ENCODE measurements around the gene PALD1.
A peak's percentile ranks its signal among the peaks of the same experiment; 100 is the strongest.

The PALD1 gene

DNA sequence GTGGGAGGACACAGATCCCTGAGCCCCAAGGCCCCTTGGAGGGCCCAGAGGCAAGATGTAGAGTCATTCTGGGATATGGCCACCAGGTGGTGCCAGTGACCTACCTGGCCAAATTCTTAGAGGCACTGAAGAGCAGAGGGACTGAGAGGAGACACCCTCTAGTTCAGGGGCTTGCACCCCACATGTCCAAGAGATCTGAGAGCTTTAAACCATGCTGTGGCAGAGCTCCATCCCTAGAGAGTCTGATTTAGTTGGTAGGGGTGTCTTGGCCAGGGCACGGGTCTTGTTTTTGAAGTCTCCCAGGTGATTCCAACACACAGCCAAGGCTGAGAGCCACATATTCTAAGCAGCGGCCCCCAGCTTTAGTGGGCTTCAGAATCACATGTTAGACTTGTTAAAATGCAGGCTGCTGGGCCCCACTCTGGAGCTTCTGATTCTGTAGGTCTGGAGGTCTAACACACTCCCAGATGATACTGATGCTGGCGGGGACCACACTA is 71.4 kb downstream of the PALD1 start:
- peak; percentile 48 for DNase-seq (ENCODE audit: insufficient read length, low spot score)
- no peak for FAIRE-seq
- TF ChIP-seq, protein P1, sequence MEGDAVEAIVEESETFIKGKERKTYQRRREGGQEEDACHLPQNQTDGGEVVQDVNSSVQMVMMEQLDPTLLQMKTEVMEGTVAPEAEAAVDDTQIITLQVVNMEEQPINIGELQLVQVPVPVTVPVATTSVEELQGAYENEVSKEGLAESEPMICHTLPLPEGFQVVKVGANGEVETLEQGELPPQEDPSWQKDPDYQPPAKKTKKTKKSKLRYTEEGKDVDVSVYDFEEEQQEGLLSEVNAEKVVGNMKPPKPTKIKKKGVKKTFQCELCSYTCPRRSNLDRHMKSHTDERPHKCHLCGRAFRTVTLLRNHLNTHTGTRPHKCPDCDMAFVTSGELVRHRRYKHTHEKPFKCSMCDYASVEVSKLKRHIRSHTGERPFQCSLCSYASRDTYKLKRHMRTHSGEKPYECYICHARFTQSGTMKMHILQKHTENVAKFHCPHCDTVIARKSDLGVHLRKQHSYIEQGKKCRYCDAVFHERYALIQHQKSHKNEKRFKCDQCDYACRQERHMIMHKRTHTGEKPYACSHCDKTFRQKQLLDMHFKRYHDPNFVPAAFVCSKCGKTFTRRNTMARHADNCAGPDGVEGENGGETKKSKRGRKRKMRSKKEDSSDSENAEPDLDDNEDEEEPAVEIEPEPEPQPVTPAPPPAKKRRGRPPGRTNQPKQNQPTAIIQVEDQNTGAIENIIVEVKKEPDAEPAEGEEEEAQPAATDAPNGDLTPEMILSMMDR (IDR thresholded peaks at IDR 0.05; ENCODE audit: insufficient read depth, missing control alignments): peak; percentile 85

DNA sequence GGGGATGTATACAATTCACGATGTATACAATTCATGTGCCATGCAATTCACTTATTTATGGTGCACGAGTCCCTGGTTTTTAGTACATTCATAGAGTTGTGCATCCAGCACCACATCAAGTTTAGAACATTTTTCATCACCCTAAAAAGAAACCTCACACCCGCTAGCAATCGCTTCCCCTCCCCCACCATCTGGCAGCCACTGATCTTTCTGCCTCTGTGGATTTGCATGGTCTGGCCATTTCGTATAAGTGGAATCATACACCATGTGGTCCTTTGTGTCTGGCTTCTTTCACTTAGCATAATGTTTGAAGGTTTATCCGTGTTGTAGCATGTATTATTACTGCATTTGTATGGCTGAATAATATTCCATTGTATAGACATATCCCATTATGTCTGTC is 71.9 kb downstream of the PALD1 start:
- FAIRE-seq (no peak), DNase-seq (ENCODE audit: insufficient read length, low spot score) (no peak)
- TF ChIP-seq, protein P1 (IDR thresholded peaks at IDR 0.05; ENCODE audit: insufficient read depth, missing control alignments): no peak

DNA sequence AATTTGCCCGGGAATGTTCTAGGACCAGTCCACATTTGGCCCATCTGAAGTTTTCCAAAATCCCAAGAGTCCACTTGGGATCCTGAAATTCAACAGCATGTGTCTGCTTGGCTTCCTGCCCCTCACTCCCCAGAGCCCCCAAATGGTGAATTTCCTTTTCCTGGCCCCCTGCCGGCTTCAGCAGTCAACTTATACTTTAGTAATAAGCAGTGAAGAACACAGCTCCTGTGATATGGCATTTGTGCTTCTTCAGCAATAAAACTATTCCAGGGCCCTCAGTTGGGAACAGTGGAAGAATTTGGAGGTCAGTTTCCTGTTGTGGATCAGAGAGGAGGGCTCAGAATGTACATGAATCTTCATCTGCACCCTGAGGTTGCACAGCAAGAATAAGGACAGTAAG is 72.9 kb downstream of the PALD1 start:
- TF ChIP-seq, protein P1 (IDR thresholded peaks at IDR 0.05; ENCODE audit: insufficient read depth, missing control alignments): no peak
- DNase-seq (ENCODE audit: insufficient read length, low spot score) (no peak), FAIRE-seq (no peak)

DNA sequence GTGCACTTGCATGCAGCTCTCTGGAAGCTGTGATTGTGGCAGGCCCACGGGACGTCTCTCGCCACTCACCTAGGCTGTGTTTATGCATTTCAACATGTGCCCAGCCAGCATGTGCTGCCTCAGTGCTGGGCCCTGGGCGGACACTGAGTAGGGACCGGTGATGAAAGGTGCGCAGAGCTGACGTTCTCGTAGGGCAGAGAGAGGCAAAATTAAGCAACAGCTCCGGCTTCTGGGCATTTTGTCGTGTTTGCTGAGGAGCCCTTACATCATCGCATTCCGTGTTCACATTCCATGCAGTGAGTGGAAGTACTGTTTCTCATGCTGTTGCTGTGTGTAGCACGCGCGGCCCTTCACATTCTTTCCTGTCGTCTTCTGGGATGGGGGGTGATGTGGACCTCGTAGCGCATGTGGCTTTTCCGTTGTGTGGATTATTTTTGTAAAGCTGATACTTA is 73.4 kb downstream of the PALD1 start:
- DNase-seq (ENCODE audit: insufficient read length, low spot score): no peak
- no peak for FAIRE-seq
- TF ChIP-seq, protein P1 (IDR thresholded peaks at IDR 0.05; ENCODE audit: insufficient read depth, missing control alignments): no peak

DNA sequence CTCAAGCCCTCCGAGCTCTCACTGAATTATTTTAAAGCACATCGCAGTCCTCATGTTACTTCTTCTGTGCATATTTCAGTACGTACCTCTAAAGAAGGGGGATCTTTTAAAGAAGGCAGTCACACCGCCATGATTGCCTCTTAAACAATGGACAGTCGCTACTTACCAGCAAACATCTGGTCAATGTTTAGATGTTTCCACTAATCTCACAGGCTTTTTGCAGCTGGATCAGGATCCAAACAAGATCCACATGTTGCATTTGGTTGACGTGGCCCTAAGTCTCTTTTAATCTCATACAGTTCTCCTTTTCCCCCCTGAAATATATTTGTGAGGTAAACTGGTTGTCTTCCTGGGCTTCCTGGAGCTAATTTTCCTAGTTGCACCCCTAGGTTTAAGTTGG is 74.0 kb downstream of the PALD1 start:
- TF ChIP-seq, protein P1 (IDR thresholded peaks at IDR 0.05; ENCODE audit: insufficient read depth, missing control alignments): no peak
- DNase-seq (ENCODE audit: insufficient read length, low spot score): no peak
- no peak for FAIRE-seq

DNA sequence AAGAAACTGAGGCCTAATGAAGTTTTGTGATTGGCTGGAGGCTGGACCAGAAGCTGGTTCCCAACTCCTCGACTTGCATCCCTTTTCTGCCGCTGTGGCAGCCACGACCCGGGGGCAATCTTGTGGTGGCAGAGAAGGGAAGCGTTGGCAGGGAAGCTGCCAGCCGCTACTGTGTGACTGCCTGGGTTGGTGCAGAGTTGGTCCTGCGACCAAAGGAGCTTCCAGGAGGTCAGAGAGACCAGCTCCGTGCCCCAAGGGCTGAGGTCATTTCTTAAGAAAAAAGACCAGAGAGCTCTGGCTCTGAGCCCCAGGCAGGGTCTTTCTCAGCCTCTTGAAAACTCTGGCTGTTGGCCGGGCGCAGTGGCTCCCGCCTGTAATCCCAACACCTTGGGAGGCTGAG is 76.8 kb downstream of the PALD1 start:
- FAIRE-seq (no peak), DNase-seq (ENCODE audit: insufficient read length, low spot score) (no peak)
- TF ChIP-seq, protein P1 (IDR thresholded peaks at IDR 0.05; ENCODE audit: insufficient read depth, missing control alignments): no peak

DNA sequence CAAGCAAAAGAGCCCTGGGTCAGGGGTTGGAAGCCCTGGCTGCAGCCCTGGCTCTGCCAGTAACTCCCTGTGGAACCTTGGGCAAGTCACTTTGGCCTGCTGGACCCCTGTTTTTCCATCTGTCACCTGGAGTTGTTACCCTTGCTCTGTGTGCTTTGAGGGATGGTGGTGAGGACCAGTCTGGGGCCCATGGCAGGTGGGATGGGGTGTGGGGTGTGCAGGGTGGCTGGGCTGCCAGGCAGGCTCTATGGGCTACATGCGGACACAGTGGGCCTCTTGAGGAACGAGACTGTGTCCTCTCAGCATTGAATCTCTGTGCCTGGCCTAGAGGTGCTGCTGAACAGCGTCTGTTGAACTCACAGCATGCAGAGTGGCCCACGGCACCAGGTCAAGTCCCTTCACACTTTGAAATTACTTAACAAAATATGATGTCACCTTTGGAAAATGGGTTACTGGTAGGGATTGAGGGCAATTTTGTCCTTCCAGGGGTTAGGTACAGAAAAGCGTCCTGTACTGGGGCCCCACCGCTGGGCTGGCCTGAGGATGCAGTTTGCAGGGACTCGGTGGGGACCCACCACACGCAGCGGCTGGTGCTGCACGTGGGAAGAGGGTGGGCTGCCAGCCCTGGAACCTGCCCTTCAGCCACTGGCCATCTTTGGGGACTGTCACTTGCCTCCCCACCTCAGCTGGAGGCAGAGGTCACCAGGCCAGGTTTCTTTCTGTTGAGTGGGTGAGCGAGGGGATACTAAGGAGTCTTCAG is 78.7 kb downstream of the PALD1 start:
- FAIRE-seq: no peak
- DNase-seq (ENCODE audit: insufficient read length, low spot score): no peak
- TF ChIP-seq, protein P1 (IDR thresholded peaks at IDR 0.05; ENCODE audit: insufficient read depth, missing control alignments): no peak

Data from D721Med (cell line).